SKM-1 treated with dmso at 0.1 percent for 144 hours (cell line): ENCODE data around the gene VPS8.

Experiments
- DNase-seq: peaks from one replicate; lab custom pipeline; 2025; ENCODE audit not compliant: unreplicated experiment; lab: John Stamatoyannopoulos, UW

VPS8 gene

DNA sequence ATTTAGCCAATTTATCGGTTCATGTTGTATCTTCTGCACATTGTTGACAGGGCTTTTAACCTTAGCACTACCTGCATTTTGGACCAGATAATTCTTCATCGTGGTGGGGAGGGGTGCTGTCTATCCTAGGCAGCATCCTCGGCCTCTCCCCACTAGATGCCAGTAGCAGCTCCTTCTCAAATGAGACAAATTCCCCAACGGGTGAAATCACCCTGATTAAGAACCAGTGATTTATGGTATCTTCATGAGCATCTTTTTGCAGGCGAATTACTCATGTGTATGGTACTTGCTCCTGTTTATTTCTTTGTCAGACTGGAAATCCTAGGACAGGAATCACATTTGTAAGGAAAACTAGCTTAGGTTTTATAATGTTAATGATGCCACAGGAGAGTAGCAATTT, 272.9 kb downstream of the VPS8 start:
- DNase-seq: no peak

DNA sequence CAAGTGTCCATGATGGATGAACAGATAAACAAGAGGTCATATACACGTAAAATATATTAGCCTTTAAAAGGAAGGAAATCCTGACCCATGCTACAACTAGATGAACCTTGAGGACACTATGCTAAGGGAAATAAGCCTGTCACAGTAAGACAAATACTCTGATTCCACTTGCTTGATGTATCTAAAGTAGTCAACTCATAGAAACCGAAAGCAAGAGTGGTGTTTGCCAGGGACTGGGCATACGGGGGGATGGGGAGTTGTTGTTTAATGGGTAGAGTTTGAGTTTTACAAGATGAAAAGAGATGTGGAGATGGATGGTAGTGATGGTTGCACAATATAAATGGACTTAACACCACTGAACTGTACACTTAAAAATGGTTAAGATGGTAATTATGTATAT, 275.5 kb downstream of the VPS8 start:
- no peak for DNase-seq

DNA sequence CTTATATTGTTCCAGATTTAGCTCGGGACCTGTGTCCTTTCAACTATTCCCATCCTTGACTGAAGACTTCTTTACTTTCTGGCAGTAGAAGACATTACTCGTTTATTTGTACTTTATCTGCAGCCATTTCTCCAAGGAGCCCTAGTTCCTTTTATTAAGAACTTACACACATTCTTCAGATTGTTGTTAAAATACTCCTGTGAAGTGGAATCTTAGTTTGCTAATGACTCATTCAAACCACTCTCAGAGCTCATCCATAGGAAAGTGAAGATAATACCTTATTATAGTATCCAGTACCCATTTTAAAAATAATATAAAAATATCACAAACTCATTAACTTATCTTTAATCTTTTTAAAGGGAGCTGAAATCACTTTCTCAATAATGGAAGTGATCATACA, 277.4 kb downstream of the VPS8 start:
- no peak for DNase-seq

DNA sequence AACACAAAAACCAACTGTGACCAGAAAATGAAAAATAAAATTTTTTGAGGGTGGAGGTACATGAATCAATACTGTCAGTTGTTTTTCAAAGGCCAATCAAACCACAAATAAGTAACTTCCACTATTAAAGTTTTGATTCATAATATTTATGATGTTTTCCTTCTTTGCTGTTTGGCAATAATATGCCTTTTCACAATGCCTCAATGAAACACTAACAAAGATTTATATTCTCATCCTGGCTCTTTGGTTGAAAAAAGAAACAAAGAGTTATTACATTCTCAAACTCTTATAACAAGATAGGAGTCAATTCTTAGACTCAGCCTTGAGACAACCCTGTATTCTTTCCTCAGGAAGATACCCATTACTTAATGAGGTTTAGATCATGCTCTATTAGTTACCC, 277.8 kb downstream of the VPS8 start:
- DNase-seq: no peak

DNA sequence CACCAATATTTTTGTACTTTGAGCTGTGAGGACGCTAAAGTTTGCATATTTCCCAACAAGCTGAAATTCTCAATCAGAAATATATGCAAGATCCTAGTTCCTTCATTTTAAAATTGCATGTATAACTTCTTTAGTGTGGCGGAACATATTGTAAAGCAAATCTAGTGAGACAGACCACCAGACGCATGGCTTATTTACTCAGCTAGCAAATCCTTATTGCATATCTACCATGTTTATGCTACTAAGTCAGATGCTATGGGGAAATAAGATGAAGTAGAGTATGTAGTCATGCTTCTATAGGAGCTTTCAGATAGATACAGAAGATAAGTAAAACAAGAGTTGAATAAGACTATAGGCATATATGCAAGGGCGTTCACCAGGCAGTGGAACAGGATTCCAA, 278.8 kb downstream of the VPS8 start:
- DNase-seq: no peak

DNA sequence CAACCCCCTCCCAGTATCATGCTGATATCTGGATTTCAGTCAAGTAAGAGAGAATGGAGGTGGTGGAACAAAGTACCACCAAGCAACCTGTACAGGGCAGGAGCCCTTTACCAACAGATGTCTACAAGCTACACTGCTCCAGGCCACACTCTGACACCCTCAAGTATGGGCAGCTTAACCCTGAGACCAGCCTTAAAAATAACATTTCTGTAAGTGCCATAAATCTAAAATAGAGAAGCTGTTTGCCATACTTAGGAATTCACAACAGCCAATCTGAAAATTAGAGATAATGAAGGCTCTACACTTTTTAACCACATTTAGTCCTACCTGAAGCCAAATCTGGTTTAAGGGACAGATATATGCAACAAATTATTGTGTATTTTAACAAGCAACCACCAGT, 281.1 kb downstream of the VPS8 start:
- no peak for DNase-seq

DNA sequence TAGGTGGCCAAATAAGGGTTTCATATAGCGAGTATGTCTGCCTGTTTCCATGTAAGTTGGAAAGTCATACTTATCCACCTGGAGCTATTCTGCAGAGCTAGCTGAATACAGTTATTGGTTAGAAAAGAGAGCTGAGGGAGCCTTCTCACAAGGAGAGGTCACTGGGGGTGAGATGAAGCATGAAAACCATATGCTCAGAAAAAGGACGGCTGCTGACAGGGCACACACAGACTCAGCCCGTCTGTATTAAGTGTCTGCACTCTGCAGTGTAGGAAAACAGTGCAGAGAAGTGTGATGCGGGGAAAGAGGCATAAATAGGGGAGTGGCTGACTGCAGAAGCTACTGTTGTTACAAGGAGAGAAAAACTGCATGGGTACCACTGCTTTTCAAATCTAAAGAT, 282.7 kb downstream of the VPS8 start:
- DNase-seq: no peak
